ENCODE data around the gene COQ3.
"Not testable (repeated sequence)": the region's sequence is repeated elsewhere in the genome, so short reads cannot be mapped to it uniquely, and the experiment has no call there.

COQ3 gene

DNA sequence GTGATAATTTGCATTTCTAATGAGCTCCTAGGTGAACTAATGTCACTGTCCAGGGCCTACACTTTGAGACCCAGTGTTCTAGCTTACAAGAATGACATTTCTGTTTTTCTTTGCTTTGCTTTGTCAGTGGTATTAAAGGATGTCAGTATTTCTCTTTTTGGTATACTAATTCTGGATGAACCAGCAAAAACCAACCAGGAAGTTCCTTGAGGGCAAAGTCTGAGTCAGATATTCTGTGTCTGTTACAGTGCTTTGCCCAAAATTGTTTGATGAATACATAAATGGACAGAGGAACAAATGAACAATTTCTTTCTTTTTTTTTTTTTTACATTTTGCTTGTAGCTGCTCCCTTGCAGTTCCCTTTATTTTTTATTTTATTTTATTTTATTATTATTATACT lies 15.4 kb downstream of the COQ3 start:
- DNase-seq: no peak

DNA sequence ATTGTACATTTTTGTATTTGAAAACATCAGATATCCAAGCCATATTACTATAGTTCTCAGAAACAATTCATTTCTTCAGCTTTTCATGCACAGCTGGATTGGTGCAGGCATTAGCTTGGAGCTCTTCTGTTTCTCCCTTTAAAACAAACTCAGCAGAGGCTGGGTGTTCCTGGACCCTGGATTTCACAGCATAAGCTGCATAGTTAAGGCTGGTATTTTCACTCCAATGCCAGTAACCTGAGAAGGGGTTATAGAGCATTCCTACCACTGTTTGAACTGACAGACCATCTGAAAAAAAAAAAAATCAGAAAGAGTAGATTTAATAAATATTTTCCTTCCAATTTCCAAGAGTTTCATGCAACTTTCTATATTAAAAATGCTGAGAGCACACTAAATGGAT lies 24.5 kb downstream of the COQ3 start:
- no peak for DNase-seq

DNA sequence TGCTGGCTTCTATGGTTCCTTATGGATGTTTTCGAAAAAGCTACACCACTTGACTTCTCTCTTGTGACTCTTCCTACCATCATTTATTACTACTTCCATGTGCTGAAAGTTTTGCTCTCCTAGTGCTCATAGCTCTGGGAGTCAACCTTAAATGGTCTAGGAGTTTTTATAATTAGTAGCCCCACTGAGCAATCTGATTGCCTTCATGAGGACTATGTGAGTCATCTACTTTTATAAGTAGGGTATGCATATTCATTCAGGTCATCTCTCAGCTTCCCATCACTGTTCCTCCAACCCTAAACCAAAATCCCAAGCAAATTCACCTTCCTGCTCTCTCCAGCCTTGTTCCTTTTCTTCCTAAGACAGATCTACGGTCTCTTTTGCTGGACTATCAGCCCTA lies 27.1 kb downstream of the COQ3 start:
- no peak for DNase-seq

DNA sequence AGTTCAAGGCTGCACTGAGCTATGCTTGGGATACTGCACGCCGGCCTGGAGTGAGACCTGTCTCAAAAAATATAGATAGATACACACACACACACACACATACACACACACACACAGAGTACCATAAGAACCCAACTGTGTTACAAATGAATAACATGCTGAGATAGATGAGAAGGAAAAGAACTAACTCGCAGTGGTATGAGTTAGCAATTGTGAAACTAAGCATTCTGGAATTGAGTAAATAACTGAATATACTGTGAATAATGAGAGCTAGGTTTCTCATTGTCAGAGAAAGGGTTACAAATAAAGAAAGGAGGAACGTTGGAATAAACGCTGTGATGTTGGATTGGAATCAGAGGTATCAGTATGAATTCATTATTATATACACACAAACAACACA lies 30.0 kb downstream of the COQ3 start:
- DNase-seq: no peak

DNA sequence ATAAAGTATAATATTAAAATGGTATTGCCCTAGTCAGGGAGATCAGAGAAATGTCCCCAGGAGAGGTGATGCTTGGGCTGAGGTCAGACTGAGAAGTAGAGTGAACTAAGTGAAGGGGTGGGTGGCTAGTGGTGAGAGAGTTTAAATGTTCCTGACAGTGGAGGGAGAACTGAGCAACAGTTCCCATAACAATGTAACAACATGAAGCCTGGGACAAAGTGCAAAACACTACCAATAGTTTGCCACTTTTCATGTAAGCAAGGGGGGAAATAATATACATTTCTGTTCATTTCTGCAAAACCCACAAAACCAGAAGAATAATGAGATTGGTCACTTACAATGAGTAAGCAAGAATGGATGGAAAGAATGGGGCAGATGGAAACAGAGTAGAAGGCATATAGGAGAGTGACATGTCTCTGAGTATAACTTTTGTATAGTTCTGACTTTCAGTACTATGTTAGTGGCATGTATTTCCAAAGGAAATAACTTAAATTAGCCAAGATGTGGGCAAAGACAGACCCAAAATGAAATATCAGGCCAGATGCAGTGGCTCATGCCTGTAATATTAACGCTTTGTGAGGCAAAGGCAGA lies 31.2 kb downstream of the COQ3 start:
- no peak for DNase-seq

DNA sequence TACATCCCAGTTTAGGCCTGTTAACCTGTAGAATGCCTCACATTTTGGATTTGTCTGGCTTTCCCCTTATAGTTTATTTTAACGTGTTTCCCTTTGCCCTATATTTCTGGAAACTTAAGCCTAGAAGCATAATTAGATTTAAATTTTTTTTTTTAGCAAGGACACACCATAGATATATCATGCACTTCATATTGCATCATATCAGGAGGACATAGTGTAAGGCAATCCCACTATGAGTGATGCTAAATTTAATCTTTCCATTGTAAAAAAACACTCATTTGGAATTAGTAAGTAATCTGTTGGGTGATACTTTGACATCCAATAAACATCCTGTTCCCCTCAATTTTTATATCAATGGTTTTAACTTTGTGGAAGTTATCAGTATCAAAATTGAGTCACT lies 34.2 kb downstream of the COQ3 start:
- no peak for DNase-seq

DNA sequence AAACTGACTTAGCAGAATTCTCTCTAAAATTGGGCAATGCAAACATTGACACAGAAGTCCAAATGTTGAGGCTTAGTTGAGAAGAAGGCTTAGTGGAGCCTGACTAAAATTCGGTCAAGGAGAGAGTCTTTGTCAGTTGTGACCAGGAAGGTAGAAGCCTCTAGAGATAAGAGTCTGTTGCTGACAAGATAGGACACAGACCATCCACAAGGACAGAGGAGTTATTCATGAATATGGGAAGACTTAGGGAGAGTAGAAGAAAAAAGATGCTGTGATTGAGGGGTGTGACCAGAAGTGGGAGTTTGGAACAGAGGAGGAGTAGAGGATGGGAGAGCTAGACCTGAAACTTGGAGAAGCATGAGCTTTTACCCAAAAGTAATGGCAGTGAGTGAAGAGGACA lies 37.4 kb downstream of the COQ3 start:
- DNase-seq: no peak

DNA sequence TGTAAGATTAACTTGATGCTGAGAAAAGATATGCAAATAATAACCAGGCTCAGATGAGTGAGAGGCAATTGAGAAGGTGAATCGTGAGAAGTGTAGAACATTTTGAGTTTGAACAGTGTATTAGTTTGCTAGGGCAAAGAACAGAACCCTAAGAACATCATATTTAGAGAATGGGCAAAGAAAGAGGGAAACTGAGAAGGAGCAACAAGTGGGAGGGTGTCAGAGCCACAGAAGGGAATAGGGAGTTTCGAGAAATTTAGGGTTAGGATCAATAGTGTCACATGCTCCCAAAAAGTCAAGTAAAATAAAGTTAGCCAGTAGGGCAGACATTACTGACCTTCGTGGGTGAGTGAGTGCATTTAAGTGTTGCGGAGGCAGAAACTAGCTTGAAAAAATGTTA lies 39.0 kb downstream of the COQ3 start:
- no peak for DNase-seq

DNA sequence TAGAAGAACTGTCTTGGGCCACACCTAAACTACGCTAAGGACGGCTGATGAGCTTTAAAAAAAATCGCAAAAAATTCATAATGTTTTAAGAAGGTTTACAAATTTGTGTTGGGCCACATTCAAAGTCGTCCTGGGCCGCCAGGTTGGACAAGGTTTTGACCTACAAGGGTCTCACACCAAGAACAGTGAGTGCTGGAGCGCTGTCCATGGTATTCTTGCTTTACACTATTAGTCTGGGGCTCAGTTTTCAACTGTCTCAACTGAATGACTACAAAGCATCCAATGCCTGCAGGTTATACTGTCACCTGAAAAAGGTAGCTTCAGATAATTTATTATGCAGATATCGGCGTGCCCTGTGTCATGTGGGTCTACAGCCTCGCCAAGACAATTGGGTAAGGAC lies 40.9 kb downstream of the COQ3 start:
- no peak for DNase-seq

DNA sequence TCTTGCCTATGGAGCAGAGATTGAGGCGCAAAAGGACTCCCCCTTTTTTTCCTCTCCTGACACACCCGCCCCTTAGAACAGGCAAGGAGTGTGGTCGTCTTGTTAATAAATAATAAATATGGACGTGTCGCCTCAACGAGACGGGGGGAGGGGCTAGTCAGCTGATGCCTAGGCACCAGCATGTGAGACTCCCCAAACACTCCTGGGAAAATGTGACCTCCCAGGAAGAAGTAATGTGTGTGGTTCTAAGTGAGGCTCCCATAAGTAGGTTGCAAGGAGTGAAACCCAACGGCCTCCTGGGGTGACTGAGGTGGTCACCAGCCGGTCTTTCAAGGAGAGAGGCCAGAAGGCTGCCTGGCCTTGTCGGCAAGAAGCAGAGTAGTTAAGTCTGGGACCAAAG lies 43.4 kb downstream of the COQ3 start:
- no peak for DNase-seq

DNA sequence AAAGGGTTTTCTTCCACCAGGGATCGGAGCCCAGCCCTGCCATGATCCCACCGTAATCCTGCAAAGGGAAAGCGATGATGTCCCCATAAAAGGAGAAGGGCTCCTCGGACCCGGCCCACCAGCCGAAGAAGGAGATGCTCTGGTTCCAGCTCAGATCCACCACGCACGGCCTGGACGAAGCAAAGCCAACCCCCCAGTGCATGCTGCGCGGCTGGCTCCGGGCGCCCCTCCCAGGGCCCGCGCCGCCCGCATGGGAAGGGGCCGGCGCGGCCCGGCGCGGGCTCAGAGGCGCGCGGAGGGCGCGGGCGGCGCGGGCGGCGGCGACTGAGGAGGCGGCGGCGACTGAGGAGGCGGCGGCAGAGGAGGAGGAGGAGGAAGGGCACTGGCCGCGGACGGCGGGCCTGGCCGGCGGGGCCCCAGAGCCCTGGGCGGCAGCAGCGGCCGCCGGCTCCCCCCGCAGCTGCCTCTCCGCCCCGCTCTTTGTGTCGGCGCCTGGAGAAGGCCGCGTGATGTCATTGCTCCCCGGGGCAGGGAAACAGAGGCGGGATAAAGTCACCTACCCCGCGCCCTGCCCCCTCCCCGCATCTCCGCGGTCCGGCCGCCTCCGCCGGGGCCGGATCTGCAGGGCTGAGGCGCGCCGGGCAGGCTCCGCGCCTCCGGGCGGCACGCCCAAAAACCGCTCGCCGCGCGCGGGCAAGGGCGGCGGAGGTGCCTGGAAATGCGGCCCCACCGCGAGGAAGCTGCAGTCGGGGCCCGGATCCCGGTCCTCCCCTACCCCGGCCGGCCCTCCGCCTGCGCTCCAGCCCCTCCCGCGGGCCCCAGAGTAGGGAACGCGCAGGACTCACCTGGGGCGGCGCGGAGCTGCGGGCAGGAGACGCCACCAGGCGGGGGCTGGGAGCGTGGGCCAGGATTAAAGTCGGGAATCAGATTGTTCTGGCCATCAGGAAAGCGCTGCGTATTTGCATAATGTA lies 44.5 kb downstream of the COQ3 start, which contains the start of gene FAXC:
Gene FAXC, minus strand, starts transcription at position 504 of the 971 bp plus-strand sequence. Its CDS starts 302 bp downstream, at position 202.
- peak; percentile 84 for DNase-seq

DNA sequence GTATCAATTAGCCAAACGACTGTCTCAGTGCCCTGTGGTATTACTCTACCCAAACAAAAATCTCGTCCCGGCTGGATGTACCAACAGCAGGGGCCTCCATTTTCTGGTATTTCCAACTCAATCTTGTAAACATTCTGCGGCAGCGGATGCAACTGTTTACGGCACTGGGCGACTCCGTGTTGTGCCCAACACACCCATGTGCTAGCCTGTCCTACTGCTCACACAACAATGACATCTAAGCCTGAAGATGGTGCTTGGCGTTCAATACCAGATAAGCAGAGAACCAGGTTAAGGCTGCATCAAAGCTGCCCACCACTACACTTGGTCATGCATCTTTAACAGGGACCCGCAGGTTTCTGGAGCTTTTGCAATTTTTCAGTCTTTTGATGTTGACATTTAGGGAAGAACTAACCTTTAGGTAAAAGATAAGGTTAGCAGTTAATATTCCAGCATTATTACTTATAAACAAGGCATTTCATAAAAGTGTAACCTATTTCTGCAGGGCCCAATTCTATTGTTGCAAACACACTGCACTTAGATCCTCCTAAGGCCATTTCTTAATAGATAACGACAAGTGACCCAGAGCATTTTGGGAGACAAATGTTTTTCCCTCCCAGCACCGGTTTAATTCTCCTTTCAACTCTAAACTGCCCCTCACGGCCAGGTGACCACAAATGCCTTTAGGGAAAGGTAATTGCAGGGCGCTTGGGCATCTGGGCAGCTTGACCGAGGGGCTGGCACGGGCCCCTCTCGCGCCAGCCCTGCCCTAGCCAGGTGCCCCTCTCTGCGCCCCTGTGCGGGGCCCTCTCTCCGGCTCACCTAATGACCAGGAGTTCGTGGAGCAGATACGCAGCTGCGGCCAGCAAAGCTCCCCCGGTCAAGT lies 45.5 kb downstream of the COQ3 start:
- no peak for DNase-seq

DNA sequence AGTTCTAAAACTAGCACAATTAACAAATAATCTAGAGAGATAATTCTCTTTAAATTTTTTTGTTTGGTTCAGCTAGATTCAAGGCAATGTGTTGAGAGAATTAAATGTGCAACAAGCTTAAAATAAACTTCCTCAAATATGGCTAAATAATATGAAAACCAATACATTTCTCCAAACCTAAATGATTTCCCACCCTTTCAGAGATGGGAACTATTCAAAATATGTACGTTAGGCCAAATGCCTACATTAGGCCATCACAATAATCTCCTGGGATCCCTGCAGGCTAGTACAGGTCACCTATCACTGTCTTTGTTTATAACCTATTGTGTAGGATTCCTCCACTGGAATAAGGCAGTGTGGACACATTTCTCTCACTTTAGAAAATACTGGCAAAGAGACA lies 46.2 kb downstream of the COQ3 start:
- DNase-seq: no peak

DNA sequence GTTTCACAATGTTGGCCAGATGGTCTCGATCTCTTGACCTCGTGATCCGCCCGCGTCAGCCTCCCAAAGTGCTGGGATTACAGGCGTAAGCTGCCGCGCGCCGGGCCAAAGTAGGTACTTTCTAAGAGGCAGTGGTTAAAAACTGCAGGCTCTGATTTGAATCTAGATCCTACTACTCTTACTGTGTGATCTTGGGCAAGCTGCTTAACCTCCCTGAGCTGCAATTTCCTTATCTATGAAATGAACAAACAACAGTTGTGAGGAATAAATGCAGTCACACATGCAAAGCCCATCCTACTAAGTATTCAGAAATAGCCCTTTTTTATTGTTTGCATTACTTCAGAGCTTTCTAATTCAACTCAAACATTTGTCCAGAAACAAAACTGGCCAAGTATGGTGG lies 47.4 kb downstream of the COQ3 start:
- no peak for DNase-seq

DNA sequence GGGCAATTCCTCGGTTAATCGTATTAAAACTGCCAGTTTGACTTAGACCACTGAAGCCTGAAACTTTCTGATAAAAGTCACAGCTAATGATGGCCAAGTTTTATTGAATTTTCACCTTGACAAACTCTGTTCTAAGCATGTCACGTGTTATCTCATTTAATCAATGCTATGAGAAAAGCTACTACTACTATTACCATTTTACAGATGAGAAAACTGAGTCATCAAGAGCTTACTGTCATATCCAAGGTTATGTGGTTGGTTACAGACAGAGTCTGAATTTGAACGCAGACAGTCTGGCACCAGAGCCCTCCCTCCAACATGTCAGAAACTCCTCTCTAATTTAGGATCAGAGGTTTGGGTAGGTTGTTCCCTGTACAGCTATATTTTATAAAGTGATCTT lies 48.8 kb downstream of the COQ3 start:
- no peak for DNase-seq

DNA sequence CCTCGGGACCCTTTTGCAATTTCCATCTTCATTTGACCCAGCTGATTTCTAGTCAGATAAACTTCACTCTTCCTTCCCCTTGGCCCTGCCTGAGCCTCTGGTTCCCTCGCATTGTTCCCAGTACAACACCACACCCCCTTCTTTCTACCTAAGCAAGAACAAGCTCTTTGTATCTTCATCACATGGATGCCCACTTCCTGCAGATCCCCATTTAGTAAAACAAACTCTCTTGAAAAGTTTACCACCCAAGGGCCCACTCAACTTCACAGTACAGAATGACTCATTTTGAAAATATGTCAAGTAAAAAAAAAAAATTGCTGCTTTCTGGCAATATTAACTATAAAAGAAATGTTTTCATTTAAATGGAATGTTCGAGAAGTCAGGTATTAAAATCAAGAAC lies 49.7 kb downstream of the COQ3 start:
- DNase-seq: no peak

DNA sequence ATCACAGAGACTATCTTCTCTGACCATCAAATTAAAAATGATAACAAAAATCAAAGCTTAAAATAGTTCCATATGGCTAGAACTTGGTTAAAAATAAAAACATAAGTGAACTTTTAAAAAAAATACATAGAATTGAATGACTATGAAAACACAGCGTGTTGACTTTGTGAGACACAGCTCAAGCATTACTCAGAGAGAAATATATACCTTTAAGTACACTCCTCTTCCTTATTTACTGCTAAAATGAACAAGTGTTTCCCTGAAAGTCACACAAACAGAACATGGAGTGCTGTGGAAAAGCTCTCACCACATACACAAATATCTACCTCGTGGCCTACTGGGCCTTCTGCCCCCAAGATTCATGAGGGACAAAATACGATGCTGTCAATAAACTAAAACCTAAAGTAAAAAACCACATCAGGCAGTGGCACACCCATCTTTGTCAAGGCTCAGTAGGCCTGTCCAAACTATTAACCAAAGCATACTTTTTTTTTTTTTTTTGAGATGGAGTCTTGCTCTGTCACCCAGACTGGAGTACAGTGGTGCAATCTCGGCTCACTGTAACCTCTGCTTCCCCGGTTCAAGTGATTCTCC lies 52.0 kb downstream of the COQ3 start:
- no peak for DNase-seq

DNA sequence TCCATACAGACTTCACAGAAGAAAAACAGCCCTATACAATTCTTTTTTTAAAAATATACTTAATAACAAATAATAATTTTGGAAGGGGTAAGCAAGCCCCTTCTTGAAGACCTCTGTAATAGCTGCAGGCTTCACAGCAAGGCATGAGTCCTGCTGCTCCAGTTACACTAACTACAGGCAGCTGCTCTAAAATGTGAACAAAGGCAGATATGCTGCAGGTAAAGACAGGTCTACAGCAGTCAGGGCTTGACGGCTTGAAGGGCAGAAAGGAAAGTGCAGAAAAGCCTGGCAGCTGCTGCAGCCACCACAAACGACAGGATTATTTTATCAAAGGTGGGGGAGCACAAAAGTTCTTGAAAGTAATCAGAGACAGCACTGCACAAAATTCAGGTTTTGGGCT lies 55.8 kb downstream of the COQ3 start:
- no peak for DNase-seq

DNA sequence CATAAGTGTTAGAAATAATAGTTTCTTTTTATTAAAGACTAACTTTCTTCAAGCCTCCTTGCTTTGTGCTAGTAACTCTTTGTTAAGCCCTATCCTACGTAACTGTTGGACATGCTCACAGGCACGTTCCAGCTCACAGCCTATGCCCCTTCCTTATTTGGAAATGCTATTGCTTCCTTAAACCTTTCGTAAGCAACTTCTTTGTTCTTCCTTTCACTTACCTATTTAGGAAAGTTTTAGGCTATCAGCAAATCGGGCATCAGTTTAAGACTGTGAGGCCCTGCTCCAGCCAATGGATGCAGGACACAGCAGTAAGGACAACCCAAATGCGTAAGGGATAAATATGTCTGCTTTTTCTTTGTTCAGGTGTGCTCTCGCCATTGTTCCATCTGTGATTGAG lies 58.7 kb downstream of the COQ3 start:
- not testable (repeated sequence) for DNase-seq

DNA sequence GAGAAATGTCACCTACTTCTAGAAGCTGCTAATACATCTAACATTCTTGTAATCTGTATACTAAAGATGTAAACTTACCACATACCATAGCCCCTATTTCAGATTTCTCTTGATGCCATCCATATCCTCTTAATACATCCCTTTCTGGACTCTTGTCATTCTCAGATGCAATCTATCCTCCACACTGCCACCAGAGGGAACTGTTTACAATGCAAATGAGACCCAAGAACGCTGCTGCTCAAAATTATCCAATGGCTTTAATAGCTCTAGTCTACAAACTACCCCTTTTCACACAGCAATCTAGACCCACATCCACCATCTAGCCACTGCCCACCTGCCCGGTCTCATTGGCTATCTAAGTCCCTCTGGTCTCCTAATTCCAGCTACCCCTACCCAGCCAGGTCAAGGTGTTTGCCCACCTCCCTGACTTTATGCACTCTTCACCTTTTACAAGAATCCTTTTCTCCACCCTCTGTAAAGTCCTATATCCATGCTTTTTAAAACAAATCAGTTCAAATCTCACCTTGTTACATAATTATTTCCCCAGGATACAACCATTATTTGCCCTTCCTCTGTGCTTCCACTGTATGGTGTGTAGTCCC lies 59.4 kb downstream of the COQ3 start:
- DNase-seq: no peak

DNA sequence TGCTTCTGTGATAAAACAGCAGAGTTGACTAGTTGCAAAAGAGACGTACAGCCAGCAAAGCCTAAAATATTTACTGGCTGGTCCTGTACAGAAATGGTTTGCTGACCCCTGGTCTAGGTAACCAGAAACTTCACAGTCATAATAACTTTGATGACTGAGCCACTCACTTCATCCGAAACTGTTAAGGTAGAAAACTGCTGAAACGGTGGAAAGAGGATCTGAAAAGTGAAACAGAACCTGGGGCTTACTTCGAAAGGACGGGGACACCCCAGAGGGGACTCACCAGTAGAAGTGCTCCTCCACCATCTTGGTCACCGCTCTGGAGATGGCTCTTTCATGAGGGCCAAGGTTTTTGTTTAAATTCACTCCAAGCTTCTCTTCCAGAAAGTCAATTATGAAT lies 60.9 kb downstream of the COQ3 start:
- DNase-seq: no peak

DNA sequence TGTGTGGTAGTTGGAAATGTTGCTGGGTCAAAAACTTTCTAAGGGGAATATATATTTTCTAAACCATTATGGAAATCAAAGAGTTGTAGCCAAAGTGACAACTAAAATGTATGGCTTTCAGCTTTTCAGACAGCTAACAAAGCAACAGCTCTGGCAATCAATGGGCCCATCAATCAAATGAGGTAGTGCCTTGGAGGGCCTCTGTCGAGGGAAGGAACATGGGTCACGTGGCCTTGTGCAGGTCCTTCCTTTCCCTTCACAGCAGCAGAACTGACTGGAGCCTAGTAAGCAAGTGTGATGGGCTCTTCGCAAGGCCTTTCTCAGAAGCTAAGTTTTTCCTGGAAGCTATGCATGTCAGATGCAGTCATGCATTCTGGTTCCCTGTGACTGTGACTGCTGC lies 62.5 kb downstream of the COQ3 start:
- DNase-seq: no peak

DNA sequence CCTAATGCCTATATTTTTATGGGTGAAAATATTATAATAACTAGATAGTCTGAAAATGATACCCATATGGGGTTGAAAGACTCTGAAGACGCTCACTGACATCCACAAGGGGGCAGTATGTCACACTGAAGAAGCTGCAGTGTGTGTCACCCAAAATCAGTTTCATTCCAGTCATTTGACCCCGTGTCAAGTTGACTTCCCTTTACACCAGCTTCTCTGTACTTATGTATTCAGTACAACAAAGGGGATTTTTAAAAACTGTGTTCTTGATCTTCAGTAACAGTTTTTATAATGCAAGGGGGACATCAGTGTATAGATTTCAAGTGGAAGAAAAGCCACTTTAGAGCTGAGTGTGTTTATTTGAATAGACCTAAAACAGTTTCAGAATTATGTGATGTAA lies 63.8 kb downstream of the COQ3 start:
- peak; percentile 55 for DNase-seq
